AG08396 (cell line): ENCODE results near the gene PCSK5.

ENCODE experiments used
- DNase-seq: peaks from one replicate; pipeline ENCODE4 v3.0.0; 2012; ENCODE audit warnings: low spot score, mixed read lengths

The PCSK5 gene

GRCh38 chr9:75921391-75922127, 31.1 kb downstream of the PCSK5 start:
- DNase-seq: no peak

- DNase-seq: no peak
Observed at GRCh38 chr9:75926385-75926784, 35.9 kb downstream of the PCSK5 start.

- no peak for DNase-seq
Observed at GRCh38 chr9:75927356-75927755, 36.9 kb downstream of the PCSK5 start.

- no peak for DNase-seq
Observed at GRCh38 chr9:75930190-75930589, 39.7 kb downstream of the PCSK5 start.

- DNase-seq: no peak
Observed at GRCh38 chr9:75930730-75931321, 40.4 kb downstream of the PCSK5 start.

GRCh38 chr9:75933982-75934381, 43.5 kb downstream of the PCSK5 start:
- DNase-seq: no peak

GRCh38 chr9:75935591-75935990, 45.1 kb downstream of the PCSK5 start:
- DNase-seq: no peak

- DNase-seq: no peak
Observed at GRCh38 chr9:75937521-75938258, 47.2 kb downstream of the PCSK5 start.

GRCh38 chr9:75938946-75939345, 48.5 kb downstream of the PCSK5 start:
- DNase-seq: no peak

GRCh38 chr9:75939536-75940111, 49.2 kb downstream of the PCSK5 start:
- no peak for DNase-seq

- no peak for DNase-seq
Observed at GRCh38 chr9:75941066-75941465, 50.6 kb downstream of the PCSK5 start.

- DNase-seq: no peak
Observed at GRCh38 chr9:75941577-75942311, 51.3 kb downstream of the PCSK5 start.

GRCh38 chr9:75946766-75947165, 56.3 kb downstream of the PCSK5 start:
- DNase-seq: no peak

- DNase-seq: no peak
Observed at GRCh38 chr9:75947233-75947632, 56.8 kb downstream of the PCSK5 start.

GRCh38 chr9:75950998-75951397, 60.5 kb downstream of the PCSK5 start:
- DNase-seq: no peak

GRCh38 chr9:75953218-75953617, 62.7 kb downstream of the PCSK5 start:
- no peak for DNase-seq

GRCh38 chr9:75956161-75956560, 65.7 kb downstream of the PCSK5 start:
- DNase-seq: no peak

- no peak for DNase-seq
Observed at GRCh38 chr9:75957116-75957515, 66.6 kb downstream of the PCSK5 start.

GRCh38 chr9:75958226-75958625, 67.8 kb downstream of the PCSK5 start:
- no peak for DNase-seq

GRCh38 chr9:75960551-75960950, 70.1 kb downstream of the PCSK5 start:
- no peak for DNase-seq

GRCh38 chr9:75962013-75962661, 71.7 kb downstream of the PCSK5 start:
- no peak for DNase-seq

GRCh38 chr9:75962662-75963036, 72.2 kb downstream of the PCSK5 start:
- DNase-seq: no peak
